ENCODE results near the gene JAKMIP2.

GRCh38 chr5:147743012-147743411 lies 39.5 kb downstream of the JAKMIP2 start:
- TF ChIP-seq POLR2A (IDR thresholded peaks at IDR 0.05) (no peak), CTCF (IDR thresholded peaks at IDR 0.05 in 8 of 11, conservative IDR thresholded peaks at IDR 0.05 in 3 of 11) (no peak)

Data from spleen (tissue), 7 donors.